ENCODE data around the gene ATP8A2.

The ATP8A2 gene

GRCh38 chr13:25371158-25371874, 458 bp upstream of the ATP8A2 start:
- TF ChIP-seq, protein P1, sequence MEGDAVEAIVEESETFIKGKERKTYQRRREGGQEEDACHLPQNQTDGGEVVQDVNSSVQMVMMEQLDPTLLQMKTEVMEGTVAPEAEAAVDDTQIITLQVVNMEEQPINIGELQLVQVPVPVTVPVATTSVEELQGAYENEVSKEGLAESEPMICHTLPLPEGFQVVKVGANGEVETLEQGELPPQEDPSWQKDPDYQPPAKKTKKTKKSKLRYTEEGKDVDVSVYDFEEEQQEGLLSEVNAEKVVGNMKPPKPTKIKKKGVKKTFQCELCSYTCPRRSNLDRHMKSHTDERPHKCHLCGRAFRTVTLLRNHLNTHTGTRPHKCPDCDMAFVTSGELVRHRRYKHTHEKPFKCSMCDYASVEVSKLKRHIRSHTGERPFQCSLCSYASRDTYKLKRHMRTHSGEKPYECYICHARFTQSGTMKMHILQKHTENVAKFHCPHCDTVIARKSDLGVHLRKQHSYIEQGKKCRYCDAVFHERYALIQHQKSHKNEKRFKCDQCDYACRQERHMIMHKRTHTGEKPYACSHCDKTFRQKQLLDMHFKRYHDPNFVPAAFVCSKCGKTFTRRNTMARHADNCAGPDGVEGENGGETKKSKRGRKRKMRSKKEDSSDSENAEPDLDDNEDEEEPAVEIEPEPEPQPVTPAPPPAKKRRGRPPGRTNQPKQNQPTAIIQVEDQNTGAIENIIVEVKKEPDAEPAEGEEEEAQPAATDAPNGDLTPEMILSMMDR (IDR thresholded peaks at IDR 0.05; ENCODE audit: insufficient read depth, low read depth, low read length, missing control alignments) = no peak
- peak overlapping the region; percentile 9 for H3K4me3 ChIP-seq (ENCODE audit: low read length)
- DNase-seq (ENCODE audit: low read depth) = no peak

DNA sequence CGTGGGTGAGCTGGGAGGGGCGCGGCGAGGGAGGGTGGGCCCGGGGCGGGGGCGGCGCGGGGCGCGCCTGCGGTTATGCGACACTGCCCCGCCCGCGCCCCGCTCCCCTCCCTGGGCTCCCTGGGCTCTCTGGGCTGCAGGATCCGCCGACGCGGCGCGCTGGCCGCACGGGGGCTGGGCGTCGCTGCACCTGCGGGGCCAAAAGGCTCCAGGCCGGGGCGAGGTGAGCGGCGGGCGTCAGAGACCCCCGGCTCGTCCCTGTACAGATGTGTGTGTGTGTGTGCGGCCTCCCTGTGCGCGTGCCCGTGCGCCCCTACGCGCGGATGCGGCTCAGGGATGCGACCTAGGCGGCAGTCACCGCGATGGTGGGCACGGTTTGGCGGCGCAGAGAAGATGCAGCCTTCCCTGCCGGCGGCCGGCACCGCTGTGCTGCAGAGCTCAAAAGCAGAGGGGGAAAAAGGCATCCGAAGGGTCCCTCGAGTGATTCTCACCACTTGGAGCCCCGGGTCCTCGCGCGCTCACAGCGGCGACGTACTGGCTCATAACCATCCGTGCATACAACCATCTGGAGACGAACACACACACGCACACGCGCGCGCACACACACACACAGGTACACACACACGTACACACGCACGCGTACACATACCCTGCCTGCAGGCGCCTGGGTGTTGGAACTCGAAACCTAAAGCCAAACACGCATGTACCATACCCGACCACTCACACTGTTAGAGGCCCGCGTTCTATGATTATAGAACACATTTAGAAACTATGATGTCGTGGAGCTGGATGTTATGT, 709 bp downstream of the ATP8A2 start:
- H3K4me3 ChIP-seq (ENCODE audit: low read length) = peak overlapping the region; percentile 19
- no peak for DNase-seq (ENCODE audit: low read depth)
- TF ChIP-seq, protein P1 (IDR thresholded peaks at IDR 0.05; ENCODE audit: insufficient read depth, low read depth, low read length, missing control alignments) = no peak

DNA sequence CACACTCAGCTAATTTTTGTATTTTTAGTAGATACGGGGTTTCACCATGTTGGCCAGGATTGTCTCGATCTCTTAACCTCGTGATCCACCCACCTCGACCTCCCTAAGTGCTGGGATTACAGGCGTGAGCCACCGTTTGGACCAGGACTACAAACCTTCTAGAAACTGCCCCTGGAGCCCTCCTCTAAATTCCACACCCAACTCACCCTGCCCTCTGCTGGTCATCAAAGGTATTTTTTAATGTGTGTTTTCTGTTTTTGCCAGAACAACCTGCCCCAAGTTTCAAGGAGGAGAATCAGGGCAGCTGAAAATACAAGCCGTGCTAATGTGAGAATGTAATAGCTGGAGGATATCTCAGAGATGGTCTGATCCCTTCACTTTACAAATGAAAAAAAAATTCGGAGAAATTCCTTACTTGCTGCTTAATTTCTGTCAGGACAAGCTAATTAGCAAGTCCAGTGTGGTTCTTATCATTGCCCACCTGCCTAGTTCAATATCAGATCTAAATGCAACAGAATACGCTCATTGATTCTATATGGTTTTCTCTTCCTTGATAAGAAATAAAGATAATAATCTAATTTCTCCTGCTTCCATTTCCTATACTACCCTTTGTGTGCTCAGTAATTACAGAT, 4.1 kb downstream of the ATP8A2 start:
- peak; percentile 50 for DNase-seq (ENCODE audit: low read depth)
- TF ChIP-seq, protein P1 (IDR thresholded peaks at IDR 0.05; ENCODE audit: insufficient read depth, low read depth, low read length, missing control alignments) = peak; percentile 72
- H3K4me3 ChIP-seq (ENCODE audit: low read length) = no peak overlapping the region

GRCh38 chr13:25377244-25377962, 5.6 kb downstream of the ATP8A2 start:
- TF ChIP-seq, protein P1 (IDR thresholded peaks at IDR 0.05; ENCODE audit: insufficient read depth, low read depth, low read length, missing control alignments) = no peak
- DNase-seq (ENCODE audit: low read depth) = peak; percentile 10
- no peak overlapping the region for H3K4me3 ChIP-seq (ENCODE audit: low read length)

- no peak overlapping the region for H3K4me3 ChIP-seq (ENCODE audit: low read length)
- TF ChIP-seq, protein P1 (IDR thresholded peaks at IDR 0.05; ENCODE audit: insufficient read depth, low read depth, low read length, missing control alignments) = no peak
- no peak for DNase-seq (ENCODE audit: low read depth)
These were observed 6.8 kb downstream of the ATP8A2 start for GRCh38 chr13:25378528-25378927.

GRCh38 chr13:25379011-25379410, 7.2 kb downstream of the ATP8A2 start:
- TF ChIP-seq, protein P1 (IDR thresholded peaks at IDR 0.05; ENCODE audit: insufficient read depth, low read depth, low read length, missing control alignments) = no peak
- H3K4me3 ChIP-seq (ENCODE audit: low read length) = no peak overlapping the region
- DNase-seq (ENCODE audit: low read depth) = no peak
